GM21447 (cell line): ENCODE results near the gene JMJD4.
"Not testable (repeated sequence)": the region's sequence is repeated elsewhere in the genome, so short reads cannot be mapped to it uniquely, and the experiment has no call there.

Source experiments
- ATAC-seq: cut with Tn5 transposase; IDR thresholded peaks from one replicate; pipeline ENCODE4 v1.9.1; 2021; ENCODE audit not compliant: unreplicated experiment

The JMJD4 gene

DNA sequence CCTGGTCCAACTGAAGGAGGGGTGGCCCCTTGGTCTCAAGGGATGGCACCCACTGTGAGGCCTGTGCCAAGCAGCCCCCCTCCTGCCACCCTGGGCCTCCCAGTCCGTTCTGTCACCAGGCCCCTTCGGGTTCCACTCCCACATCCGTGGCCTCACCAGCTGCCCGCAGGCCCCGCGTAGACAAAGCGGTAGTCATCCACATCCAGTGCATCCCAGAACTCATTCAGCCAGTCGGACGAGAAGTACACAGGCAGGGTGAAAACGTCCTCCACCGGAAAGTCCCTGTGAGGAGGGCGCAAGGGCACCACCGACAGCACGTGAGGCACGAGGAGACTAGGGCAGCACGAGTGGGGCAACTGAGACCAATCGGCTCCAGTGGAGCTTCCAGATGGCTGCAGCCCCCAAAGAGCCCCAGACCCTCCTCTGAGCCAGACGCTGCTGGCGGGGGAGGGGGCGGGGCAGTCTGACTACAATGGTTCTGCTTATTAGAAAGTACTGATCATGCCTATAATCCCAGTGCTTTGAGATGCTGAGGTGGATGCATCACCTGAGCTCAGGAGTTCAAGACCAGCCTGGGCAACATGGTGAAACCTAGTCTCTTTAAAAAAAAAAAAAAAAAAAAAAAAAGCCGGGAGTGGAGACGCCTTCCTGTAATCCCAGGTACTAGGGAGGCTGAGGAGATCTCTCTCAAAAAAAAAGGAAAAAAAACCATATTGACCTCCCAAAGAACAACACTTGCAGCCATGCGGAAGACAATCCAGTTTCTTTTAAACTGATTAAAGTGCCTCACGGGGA is 1.2 kb downstream of the JMJD4 start:
- no peak for ATAC-seq

DNA sequence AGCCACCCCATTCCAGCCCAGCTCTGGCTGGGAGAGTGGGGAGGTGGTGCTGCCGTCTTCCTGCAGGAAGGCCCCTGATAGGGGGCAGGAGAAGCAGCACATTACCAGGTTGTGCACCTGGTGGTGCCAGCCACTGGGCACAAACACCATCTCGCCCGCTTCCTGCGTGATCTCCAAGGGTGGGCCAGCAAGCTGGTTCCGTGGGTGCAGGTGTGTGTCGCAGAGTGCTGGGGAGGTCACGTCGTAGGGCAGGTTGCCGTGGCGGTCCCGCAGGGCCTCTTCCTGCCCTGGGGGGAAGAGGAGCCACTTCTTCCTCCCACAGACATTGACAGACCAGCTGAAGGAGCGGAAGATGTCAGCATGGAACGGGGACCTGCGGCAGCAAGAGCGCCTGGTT is 1.8 kb downstream of the JMJD4 start:
- ATAC-seq, result no peak

DNA sequence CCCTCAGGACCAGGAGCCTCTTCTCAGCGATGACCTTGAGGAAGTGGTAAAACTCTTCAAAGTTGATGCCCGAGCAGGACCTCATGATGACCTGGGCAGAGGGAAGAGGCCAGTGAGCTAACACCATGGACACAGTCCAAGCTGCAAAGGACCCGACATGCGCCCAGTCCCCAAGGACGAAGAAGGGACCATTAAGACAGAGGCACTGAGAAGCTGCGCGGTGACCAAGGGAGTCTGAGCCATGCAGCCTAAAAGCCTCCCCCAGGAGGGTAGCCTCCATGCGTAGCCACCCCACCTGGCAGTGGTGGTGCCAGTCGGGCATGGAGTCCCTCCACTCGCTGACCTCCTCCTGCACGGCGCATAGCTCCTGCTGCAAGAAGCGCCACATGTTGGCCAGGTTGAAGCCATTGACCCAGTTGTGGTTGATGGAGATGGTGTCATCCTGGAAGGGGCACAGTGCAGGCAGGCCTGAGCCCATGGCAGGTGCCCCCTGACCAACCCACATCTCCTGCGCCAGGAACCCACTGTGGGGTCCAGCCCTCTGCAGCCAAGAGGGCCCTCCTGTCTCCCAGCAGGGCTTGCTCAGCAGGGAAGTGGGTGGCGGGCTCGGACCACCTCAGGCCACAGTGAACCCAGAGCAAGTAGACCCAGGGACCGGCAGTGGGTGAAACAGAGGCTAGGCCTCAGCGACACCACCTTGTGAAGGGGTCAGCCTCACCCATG is 2.4 kb downstream of the JMJD4 start:
- ATAC-seq, result no peak

DNA sequence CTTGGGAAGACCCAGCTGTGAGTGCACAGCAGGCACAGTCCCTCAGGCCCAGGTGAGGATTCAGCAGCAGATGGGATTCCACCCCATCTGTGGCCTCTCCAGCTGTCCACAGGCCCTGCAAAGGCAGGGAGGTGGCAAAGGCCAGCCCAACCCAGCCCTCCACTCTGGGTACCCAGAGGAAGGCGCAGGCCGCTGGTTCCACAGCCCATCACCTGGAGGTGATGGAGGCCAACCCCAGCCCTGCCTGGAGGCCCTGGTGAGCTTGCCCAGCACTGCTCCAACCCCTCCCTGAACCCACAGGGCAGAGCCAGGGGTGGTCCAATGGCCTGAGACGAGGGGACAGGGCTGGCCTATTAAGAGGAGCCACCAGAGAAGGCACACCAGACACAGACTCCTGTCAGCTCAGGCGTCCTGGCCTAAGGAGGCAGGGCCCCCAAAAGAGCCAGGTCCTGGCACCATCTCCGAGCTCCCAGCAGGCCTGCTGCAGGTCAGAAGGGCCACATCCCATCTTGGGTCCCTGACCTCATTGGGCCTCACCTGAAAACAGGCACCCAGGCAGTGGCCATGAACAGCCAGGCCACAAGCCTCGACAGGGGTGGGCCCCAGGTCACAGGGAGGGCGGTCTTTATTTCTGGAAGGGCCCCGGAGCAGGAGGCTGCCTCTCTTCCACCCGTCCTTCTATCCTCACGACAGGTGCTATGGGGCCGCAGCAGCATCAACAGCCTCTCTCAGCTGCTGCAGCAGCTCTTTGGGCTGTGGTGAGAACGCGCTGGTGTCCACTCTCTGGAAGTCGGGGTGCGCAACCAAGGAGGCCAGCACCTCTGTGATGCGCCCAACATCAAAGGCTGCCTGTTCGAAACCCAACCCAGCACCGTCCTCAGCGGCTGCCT is 3.2 kb downstream of the JMJD4 start:
- ATAC-seq, result no peak

DNA sequence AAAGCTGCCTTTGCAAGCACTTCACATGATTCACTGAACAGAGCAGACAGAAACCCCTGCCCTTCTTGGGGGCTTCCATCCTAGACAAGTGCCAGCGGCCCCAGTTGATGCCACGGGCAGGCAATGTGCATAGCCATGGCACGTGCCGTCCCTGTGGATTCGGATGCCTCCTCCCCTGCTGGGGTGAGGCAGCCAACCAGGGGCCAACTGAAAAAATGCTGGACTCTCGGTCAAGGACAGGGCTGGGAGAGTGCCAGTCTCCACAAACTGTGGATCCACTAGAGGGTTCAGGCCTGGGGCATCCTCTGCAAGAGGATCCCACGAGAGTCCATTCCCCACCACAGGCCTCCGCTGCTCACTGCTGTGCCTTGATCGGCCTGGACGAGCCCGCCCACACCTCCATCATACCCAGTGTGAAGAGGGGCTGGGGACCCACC is 3.8 kb downstream of the JMJD4 start:
- ATAC-seq, result no peak

DNA sequence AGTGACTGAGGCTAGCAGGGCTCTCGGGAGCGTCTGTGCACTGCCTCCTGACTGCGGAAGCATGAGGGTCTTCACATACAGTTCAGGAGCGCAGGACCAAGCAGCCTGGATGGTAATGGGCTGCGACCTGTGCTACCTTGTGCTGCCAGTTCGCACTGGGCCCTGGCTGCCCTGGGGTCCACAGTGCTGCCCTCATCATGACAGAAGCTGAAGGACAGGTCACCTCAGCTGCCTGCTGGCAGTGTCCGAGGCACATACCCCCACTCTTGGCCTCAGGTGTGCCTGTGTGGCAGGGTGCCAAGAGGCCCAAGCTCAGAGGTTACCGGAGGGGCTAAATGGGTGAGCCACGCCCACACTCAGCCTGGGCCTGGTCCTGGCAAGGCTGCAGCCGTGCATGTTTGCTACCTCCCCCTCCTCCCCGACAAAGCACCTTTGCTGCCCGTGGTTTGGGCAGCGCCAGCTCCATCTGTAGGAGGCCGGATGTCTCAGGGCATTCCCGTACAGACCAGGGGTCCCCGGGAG is 4.4 kb downstream of the JMJD4 start:
- no peak for ATAC-seq

DNA sequence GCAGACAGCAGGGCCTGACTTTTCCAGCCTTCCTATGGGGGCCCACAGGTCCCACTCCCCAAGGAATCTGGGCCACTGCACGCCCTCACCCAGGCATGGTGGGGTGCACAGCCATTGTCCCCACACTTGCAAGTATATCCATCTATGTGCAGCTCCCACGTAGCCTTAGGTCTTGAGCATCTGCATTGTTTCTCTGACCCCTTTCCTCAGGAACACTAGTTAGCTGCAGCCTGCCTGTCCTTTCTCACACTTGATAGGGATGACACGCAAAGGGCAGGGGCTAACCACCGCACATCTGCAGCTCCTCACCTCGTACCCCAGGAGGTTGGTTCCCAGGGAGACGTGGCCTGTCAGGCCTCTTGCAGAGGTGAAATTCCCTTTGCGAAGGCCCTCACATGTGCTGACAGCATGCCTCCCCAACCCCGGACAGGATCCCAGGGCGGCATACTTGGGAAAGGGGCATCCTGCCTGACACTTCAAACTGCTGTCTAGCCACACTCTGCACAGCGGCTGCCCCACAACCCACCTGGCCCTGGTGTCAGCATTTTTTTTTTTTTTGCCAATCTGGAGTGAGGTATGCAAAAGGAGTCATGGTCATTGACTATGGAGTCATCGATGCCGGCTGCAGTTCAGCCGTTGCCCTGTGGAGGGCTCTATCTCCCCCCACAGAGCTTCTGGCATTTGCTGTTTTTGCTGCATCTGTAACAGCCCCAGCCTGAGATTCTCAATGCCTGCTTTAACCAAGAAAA is 5.0 kb downstream of the JMJD4 start:
- ATAC-seq, result peak; percentile 21

DNA sequence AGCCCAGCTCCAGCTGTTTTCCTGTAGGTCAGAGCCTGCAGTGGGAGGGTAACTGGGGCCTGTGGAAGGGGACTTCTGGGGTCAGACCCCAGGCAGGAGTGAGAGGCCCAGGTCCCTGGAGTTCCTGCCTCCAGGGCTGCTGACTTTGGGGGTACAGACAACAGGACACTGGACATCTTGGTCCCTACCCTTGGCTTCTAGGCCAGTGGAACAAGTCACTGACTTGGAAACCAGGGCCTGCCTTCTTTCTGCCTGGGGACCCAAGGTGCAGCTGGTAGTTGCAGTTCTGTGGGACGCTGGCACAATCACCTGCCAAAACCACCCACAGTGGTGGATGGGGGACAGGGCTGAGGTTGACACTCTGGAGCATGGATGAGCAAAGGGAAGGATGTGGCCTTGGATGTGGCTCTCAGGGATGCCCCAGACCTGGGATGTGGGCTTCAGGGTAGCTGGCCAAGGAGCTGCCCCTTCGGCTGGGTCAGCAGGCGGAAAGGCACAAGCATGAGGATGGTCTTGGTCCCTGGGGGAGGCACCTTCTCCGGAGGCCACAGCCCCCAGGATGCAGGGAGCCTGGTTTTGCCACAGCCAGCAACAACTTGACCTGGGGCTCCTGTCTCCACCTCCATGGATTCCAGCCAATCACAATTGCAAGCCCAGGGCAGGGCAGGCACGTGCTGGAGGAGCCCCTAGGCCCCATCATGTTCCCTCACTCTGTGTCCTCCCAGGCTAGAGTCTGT is 5.8 kb downstream of the JMJD4 start:
- no peak for ATAC-seq

DNA sequence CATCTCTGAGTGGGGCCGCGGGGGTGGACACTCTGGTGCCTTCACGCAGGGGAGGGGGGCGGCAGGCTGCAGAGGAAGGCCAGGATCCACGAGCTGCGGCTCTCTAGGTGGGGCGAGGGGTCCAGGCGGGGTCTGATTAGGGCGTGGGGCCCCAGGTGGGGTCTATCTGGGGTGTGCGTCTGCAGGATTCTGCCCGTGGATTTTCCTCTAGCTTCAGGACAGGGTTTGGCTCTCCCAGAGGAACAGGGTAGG is 6.3 kb downstream of the JMJD4 start:
- peak; percentile 9 for ATAC-seq

DNA sequence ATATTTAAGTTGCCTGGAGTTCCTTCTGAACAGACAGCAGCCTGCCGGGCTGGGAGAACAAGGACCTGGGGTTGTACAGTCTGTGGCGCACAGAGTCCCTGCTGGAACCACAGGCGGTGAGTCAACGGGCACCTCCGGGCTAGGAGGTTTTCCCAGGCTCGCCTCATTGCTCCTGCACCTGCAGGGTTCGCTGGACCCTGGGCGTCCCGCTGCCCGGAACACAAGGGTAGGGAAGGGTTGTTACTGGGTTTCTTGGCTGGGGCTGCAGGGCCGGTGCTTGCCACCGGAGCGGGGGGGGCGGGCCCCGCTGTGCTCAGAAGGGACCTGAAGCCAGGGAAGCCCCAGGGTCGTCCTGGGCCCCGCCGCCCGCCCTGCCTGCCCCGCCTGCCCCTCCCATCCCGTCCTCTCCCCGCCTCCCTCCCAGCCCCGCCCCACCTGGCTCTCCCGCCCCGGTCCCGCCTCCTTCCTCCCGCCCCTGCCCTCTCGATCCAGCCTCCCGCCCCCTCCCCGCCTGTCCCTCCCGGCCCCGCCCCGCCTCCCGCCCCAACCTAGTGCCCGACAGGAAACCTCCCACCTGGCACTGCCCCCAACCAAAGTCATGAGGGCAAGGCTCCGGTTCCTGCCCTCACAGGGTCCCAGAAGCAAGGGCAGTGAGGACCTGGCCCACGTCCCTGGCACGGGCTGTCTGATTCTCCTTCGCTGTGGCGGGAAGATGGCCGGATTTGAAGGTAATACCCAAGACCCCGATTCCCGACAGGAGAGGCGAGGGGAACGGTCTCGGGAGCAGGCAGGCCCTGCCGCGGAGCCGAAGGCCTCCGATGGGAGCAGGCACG is 6.8 kb downstream of the JMJD4 start:
- ATAC-seq, result peak; percentile 40

DNA sequence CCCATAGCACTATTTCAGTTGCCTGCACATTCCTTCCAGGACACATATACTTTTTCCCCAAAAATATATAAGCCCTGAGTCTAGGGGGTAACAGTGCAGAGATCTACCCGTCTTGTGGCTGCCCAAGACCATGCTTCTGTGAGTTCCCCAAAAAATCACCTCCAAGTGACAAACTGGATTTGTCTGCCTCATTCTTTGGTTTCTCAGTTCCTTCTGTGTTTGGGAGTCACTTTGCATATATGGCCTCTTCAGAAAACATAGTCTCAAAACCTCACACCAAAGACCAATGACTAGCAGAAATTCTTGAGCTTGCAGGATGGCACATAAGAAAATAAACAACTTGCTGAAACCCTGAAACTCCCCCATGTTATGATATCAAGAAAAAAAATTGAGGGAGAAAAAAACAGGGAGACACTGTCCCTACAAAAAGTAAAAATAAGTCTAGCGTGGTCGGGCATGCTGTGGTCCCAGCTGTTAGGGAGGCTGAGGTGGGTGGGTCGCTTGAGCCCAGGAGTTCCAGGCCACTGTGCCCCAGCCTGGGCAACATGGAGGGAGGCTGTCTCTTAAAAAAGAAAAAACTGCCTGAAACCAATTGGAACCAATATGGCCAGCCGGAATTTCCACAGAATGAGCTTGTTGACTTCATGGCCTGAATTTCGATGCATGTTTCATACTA is 8.0 kb downstream of the JMJD4 start:
- no peak for ATAC-seq

DNA sequence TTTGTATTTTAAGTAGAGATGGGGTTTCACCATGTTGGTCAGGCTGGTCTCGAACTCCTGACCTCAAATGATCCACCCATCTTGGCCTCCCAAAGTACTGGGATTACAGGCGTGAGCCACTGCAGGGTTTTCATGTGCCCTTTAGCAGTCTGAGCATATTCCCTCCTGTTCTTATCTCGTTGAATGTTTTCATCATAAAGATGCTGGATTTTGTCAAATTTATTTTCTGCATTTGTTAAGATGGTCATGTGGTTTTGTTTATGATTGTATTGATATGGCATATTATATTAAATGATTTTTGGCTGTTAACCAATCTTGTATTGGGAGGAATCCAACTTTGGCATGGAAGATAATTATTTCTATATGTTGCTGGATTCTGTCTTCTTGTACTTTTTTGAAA is 8.8 kb downstream of the JMJD4 start:
- ATAC-seq, result no peak

DNA sequence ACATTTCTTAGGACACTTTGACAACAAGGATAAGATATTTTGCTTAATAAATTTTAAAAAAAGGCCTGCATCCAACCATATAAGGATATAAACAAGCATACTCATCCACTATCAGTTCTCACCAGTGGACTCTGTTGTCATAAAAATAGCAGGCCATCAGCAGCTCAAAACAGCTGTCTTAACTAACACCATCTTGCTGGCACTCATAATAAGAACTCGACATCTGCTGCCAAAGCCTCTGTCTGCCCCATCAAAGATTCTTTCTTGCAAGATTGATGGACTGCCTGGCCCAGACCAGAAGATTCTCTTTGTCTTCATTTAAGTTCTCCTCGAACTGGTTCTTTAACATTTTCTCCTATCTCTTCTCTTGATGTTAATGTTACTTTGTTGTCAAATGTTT is 10.1 kb downstream of the JMJD4 start:
- no peak for ATAC-seq

DNA sequence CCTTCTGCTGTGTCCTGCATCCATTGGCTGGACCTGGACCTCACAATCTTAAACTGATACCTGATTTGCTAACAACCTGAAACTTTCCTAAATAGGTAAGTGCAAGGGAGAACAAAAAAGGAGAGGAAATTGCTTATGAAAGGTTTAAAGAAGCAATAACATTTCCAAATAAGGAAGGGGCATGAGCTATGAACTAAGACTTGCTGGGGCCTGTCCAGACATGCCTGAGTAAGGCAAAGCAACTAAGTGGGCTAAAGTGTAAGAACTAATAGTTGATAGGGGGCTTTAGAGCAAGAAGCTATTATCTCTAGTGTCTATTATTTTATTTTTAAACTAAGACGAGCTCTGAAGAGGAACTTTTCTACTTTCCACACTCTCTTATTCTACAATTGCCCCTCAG is 11.6 kb downstream of the JMJD4 start:
- ATAC-seq, result no peak

DNA sequence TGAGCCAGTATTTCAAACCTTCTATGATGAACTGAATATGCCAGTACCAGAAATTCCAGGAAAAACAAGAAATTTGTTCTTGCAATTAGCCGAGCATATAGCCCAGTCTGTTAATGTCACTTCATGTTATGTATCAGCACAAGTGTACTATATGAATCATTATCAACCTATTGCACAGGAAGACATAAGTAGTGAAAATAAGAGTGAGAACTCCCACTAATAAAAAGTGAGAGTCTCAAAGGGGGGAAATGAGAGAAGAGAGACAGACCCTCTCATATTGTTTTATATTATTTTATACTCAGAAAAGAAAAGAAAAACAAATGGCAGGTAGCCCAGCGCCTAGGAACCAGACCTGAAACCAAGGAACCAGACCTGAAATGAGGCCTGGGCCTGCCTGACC is 16.2 kb downstream of the JMJD4 start:
- ATAC-seq, result no peak

DNA sequence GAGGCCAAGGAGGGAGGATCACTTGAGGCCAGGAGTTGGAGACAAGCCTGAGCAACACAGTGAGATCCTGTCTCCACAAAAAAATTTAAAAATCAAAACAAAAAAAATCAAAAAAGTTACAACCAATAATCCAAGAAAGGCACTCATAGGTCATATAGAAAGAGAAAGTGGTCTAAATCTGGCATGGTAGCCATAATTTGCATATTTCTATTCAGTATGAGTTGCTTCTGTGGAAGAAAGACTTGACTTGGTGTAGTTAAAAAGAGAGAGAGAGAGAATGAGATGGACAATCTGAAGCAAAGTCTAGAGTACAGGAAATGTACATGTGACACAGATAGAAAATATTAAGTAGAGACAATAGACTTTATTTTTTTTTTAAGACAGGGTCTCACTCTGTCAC is 22.5 kb downstream of the JMJD4 start:
- peak; percentile 65 for ATAC-seq

DNA sequence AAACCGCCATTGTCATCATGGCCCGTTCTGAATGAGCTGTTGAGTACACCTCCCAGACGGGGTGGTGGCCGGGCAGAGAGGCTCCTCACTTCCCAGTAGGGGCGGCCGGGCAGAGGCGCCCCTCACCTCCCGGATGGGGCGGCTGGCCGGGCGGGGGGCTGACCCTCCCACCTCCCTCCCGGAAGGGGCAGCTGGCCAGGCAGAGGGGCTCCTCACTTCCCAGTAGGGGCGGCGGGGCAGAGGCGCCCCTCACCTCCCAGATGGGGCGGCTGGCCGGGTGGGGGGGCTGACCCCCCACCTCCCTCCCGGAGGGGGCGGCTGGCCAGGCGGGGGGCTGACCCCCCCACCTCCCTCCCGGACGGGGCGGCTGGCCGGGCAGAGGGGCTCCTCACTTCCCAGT is 24.6 kb downstream of the JMJD4 start:
- ATAC-seq, result not testable (repeated sequence)

DNA sequence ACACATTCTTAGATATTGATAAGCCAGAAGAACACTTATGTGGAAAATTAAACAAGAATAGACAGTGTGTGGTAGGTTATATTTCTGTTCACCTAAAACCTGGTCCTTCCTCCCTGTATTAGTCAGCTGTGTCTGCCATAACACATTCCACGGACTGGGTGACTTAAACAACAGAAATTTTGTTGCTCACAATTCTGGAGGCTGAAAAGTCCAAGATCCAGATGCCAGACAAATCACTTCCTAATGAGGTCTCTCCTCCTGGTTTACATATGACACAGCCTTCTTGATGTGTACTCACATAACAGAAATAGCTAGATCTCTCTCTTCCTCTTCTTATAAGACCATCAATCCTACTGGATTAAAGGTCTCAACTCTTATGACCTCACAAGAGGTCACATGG is 25.7 kb downstream of the JMJD4 start:
- ATAC-seq, result no peak

DNA sequence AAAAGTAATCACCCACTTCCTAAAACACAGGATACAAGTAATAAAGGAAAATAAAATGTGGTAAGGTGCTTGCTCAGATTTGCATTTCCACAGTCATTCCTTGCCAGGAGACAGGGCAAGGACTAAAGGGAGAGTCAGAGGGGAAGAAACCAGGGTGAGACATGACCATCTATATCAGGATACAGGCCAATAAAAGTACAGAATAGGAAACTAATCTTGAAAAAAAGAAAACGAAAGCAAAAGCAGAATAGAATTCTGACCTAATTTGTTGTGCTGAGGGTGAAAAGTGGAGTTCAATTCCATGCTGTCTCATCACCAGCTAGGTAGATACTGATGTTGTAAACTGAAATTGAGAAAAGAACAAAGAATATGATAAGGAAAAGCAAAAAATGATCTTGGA is 27.3 kb downstream of the JMJD4 start:
- no peak for ATAC-seq
